ENCODE results near the gene TAAR9. TPM values are rescaled to one million over a fixed set of nuclear protein-coding genes. Genes with fewer than 3 reads are reported as not detected.

The TAAR9 gene
- polyA plus RNA-seq = not detected
- long read RNA-seq, donor 1 = 0 reads
- long read RNA-seq, donor 2 = 0 reads
- long read RNA-seq, donor 3 = 0 reads
- long read RNA-seq, donor 4 = 0 reads
- long read RNA-seq, donor 5 = 0 reads
- long read RNA-seq, donor 6 = 0 reads
- long read RNA-seq, donor 7 = 0 reads
- long read RNA-seq, donor 8 = 0 reads
- long read RNA-seq, donor 9 = 0 reads
- long read RNA-seq, donor 10 = 0 reads
- long read RNA-seq, donor 11 = 0 reads

DNA sequence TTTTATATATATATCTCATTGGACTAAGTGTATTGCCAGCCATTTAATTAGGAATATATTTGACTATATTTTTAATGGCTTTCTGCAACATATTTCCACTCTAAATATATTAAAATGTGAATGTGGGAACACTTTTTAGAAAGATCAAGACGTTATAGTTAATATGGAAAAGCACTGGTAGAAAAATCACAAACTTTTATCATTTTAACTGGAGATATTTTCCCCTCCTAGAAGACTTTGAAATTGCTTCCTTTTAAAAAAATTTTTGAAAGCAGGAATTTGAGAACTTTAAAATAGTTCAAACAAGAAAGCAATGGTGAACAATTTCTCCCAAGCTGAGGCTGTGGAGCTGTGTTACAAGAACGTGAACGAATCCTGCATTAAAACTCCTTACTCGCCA, at the start of gene TAAR9:
TAAR9 (plus strand) TSS at position 301 of the 400 bp plus-strand sequence; CDS start at position 314, 13 bp downstream.
- H3K9me3 ChIP-seq (ENCODE audit: control insufficient read depth, low read depth, low read length) = no peaks in the 10 kb centered on the region
- peaks cover 9% of the 10 kb centered on the region for H3K27me3 ChIP-seq (ENCODE audit: control insufficient read depth, insufficient read depth, low read length)
- H3K27ac ChIP-seq (ENCODE audit: low read length) = no peak within 1 kb of the TSS
- 93% methylated on average over 3 of the region's 4 CpGs for WGBS (ENCODE audit: insufficient coverage, low lambda C conversion rate)
- H3K36me3 ChIP-seq (ENCODE audit: control insufficient read depth, insufficient read depth, low read length) = no peaks in the 10 kb centered on the region
- H3K4me1 ChIP-seq (ENCODE audit: control insufficient read depth, insufficient read depth, low read length) = no peaks in the 10 kb centered on the region
- H3K4me3 ChIP-seq (ENCODE audit: low read length) = no peak within 1 kb of the TSS
- no peak for DNase-seq

- H3K27me3 ChIP-seq (ENCODE audit: control insufficient read depth, insufficient read depth, low read length) = no peaks in the 10 kb centered on the region
- no peaks in the 10 kb centered on the region for H3K4me1 ChIP-seq (ENCODE audit: control insufficient read depth, insufficient read depth, low read length)
These were observed 48.7 kb upstream of the TAAR9 start for GRCh38 chr6:132489376-132489775.

GRCh38 chr6:132490024-132490423, 48.1 kb upstream of the TAAR9 start:
- Histone ChIP-seq H3K27ac (ENCODE audit: low read length) (no peak overlapping the region), H3K9me3 (ENCODE audit: control insufficient read depth, low read depth, low read length) (peaks cover 4% of the 10 kb centered on the region), H3K36me3 (ENCODE audit: control insufficient read depth, insufficient read depth, low read length) (peaks cover 20% of the 10 kb centered on the region), H3K4me3 (ENCODE audit: low read length) (no peak overlapping the region), H3K27me3 (ENCODE audit: control insufficient read depth, insufficient read depth, low read length) (no peaks in the 10 kb centered on the region), H3K4me1 (ENCODE audit: control insufficient read depth, insufficient read depth, low read length) (no peaks in the 10 kb centered on the region)
- no peak for DNase-seq
- no CpG with 5 or more reads among the region's 6 CpGs for WGBS (ENCODE audit: insufficient coverage, low lambda C conversion rate)

More at GRCh38 chr6:132489376-132489775, 48.7 kb upstream of the TAAR9 start:
- Histone ChIP-seq H3K9me3 (ENCODE audit: control insufficient read depth, low read depth, low read length) (peaks cover 4% of the 10 kb centered on the region), H3K4me3 (ENCODE audit: low read length) (no peak overlapping the region), H3K27ac (ENCODE audit: low read length) (no peak overlapping the region), H3K36me3 (ENCODE audit: control insufficient read depth, insufficient read depth, low read length) (peaks cover 13% of the 10 kb centered on the region)
- WGBS (ENCODE audit: insufficient coverage, low lambda C conversion rate) = 100% methylated on average over 1 of the region's 4 CpGs
- DNase-seq = no peak

- no CpG with 5 or more reads among the region's 10 CpGs for WGBS (ENCODE audit: insufficient coverage, low lambda C conversion rate)
- no peak for DNase-seq
- no peaks in the 10 kb centered on the region for H3K27me3 ChIP-seq (ENCODE audit: control insufficient read depth, insufficient read depth, low read length)
- H3K4me1 ChIP-seq (ENCODE audit: control insufficient read depth, insufficient read depth, low read length) = no peaks in the 10 kb centered on the region
- H3K36me3 ChIP-seq (ENCODE audit: control insufficient read depth, insufficient read depth, low read length) = peaks cover 20% of the 10 kb centered on the region
- no peak overlapping the region for H3K27ac ChIP-seq (ENCODE audit: low read length)
- H3K4me3 ChIP-seq (ENCODE audit: low read length) = no peak overlapping the region
- H3K9me3 ChIP-seq (ENCODE audit: control insufficient read depth, low read depth, low read length) = peaks cover 4% of the 10 kb centered on the region
These were observed 47.4 kb upstream of the TAAR9 start for GRCh38 chr6:132490478-132491204.

GRCh38 chr6:132491303-132491702, 46.8 kb upstream of the TAAR9 start:
- peaks cover 20% of the 10 kb centered on the region for H3K36me3 ChIP-seq (ENCODE audit: control insufficient read depth, insufficient read depth, low read length)
- no peak overlapping the region for H3K27ac ChIP-seq (ENCODE audit: low read length)
- no peak overlapping the region for H3K4me3 ChIP-seq (ENCODE audit: low read length)
- 100% methylated on average over 1 of the region's 5 CpGs for WGBS (ENCODE audit: insufficient coverage, low lambda C conversion rate)
- no peaks in the 10 kb centered on the region for H3K4me1 ChIP-seq (ENCODE audit: control insufficient read depth, insufficient read depth, low read length)
- DNase-seq = no peak
- peaks cover 4% of the 10 kb centered on the region for H3K9me3 ChIP-seq (ENCODE audit: control insufficient read depth, low read depth, low read length)
- H3K27me3 ChIP-seq (ENCODE audit: control insufficient read depth, insufficient read depth, low read length) = no peaks in the 10 kb centered on the region

GRCh38 chr6:132491881-132492280, 46.2 kb upstream of the TAAR9 start:
- Histone ChIP-seq H3K36me3 (ENCODE audit: control insufficient read depth, insufficient read depth, low read length) (peaks cover 21% of the 10 kb centered on the region), H3K27ac (ENCODE audit: low read length) (no peak overlapping the region), H3K4me1 (ENCODE audit: control insufficient read depth, insufficient read depth, low read length) (no peaks in the 10 kb centered on the region), H3K27me3 (ENCODE audit: control insufficient read depth, insufficient read depth, low read length) (no peaks in the 10 kb centered on the region), H3K4me3 (ENCODE audit: low read length) (no peak overlapping the region), H3K9me3 (ENCODE audit: control insufficient read depth, low read depth, low read length) (no peaks in the 10 kb centered on the region)
- WGBS (ENCODE audit: insufficient coverage, low lambda C conversion rate) = no CpG with 5 or more reads among the region's 1 CpG
- no peak for DNase-seq

- WGBS (ENCODE audit: insufficient coverage, low lambda C conversion rate) = 100% methylated on average over 2 of the region's 2 CpGs
- H3K27me3 ChIP-seq (ENCODE audit: control insufficient read depth, insufficient read depth, low read length) = no peaks in the 10 kb centered on the region
- no peak overlapping the region for H3K27ac ChIP-seq (ENCODE audit: low read length)
- peaks cover 36% of the 10 kb centered on the region for H3K36me3 ChIP-seq (ENCODE audit: control insufficient read depth, insufficient read depth, low read length)
- no peak overlapping the region for H3K4me3 ChIP-seq (ENCODE audit: low read length)
- no peak for DNase-seq
- no peaks in the 10 kb centered on the region for H3K4me1 ChIP-seq (ENCODE audit: control insufficient read depth, insufficient read depth, low read length)
- no peaks in the 10 kb centered on the region for H3K9me3 ChIP-seq (ENCODE audit: control insufficient read depth, low read depth, low read length)
These were observed 43.1 kb upstream of the TAAR9 start for GRCh38 chr6:132494954-132495353.

DNA sequence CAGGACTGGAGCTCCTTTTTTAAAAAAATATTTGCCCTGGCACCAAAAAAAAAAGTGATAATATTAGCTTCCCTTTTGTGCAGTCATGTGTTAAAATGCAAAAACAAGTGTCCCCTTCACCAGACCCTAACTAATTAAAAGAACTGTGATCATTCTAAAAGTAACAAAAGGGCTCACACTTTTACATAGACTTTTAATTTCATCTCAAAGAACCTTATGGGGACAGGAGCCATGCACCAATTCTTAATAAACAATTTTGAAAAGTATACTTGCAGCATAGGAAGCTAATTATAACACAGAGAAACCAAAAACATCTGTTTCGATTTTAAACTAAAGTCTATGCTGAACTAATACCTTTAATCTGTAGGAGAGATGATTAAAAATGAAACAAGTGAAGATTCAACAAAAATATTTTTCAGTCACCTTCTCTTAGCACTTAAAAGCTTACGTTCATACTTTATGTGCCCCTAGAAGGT, 42.4 kb upstream of the TAAR9 start:
- no peaks in the 10 kb centered on the region for H3K4me1 ChIP-seq (ENCODE audit: control insufficient read depth, insufficient read depth, low read length)
- no peak for DNase-seq
- WGBS (ENCODE audit: insufficient coverage, low lambda C conversion rate) = 92% methylated on average over 2 of the region's 2 CpGs
- H3K27me3 ChIP-seq (ENCODE audit: control insufficient read depth, insufficient read depth, low read length) = no peaks in the 10 kb centered on the region
- peaks cover 40% of the 10 kb centered on the region for H3K36me3 ChIP-seq (ENCODE audit: control insufficient read depth, insufficient read depth, low read length)
- H3K9me3 ChIP-seq (ENCODE audit: control insufficient read depth, low read depth, low read length) = no peaks in the 10 kb centered on the region
- no peak overlapping the region for H3K27ac ChIP-seq (ENCODE audit: low read length)
- no peak overlapping the region for H3K4me3 ChIP-seq (ENCODE audit: low read length)

DNA sequence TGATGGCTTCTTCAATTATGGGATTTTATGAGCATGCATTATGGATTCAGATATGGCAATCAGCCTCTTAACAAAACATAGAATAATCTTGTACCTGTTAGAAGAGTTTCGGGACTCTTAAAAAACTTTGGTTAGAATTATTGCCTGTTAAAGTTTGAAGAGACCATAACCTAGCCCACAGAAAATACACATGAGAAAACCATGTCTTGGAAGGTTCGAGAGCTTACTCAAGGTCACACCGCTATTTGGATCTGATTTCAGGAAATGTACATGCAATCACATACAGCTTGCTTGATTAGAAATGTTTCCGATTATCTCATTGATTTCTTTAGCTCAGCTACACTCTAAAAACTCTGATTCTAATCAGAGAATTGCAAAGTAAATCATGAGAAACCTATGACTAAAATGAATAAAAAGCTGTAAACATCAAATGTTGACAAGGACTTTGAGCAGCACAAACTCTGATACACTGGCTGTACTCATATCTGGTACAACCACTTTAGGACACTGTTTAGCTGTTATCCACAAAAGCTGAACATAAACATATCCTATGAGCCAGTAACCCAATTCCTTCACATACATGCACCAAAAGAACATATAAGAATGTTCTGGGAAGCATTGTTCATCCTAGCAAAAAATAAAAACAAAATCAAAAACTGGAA, 41.4 kb upstream of the TAAR9 start:
- no peak overlapping the region for H3K4me3 ChIP-seq (ENCODE audit: low read length)
- no peak overlapping the region for H3K27ac ChIP-seq (ENCODE audit: low read length)
- H3K9me3 ChIP-seq (ENCODE audit: control insufficient read depth, low read depth, low read length) = no peaks in the 10 kb centered on the region
- H3K36me3 ChIP-seq (ENCODE audit: control insufficient read depth, insufficient read depth, low read length) = peaks cover 49% of the 10 kb centered on the region
- no CpG with 5 or more reads among the region's 4 CpGs for WGBS (ENCODE audit: insufficient coverage, low lambda C conversion rate)
- H3K27me3 ChIP-seq (ENCODE audit: control insufficient read depth, insufficient read depth, low read length) = no peaks in the 10 kb centered on the region
- H3K4me1 ChIP-seq (ENCODE audit: control insufficient read depth, insufficient read depth, low read length) = no peaks in the 10 kb centered on the region
- no peak for DNase-seq

DNA sequence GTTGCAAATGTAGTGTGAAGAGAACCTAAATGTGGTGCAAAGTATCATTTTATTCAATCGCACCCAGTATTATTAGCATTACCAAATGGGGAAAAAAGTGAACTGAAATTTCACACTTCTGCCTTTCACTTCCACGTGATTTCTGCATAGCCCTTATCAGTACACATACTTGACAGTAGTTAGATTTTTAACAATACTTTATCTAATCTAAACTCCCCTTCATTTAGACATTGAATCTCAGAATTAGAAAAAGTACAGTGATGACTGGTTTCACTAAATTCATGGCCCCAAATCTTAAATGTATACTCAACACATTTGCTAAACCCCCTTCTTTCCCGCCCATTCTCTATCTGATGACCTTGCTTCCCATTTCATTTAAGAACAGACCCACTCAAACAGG, 39.4 kb upstream of the TAAR9 start:
- peaks cover 54% of the 10 kb centered on the region for H3K36me3 ChIP-seq (ENCODE audit: control insufficient read depth, insufficient read depth, low read length)
- no peaks in the 10 kb centered on the region for H3K9me3 ChIP-seq (ENCODE audit: control insufficient read depth, low read depth, low read length)
- DNase-seq = no peak
- H3K4me3 ChIP-seq (ENCODE audit: low read length) = no peak overlapping the region
- H3K4me1 ChIP-seq (ENCODE audit: control insufficient read depth, insufficient read depth, low read length) = no peaks in the 10 kb centered on the region
- H3K27ac ChIP-seq (ENCODE audit: low read length) = no peak overlapping the region
- no peaks in the 10 kb centered on the region for H3K27me3 ChIP-seq (ENCODE audit: control insufficient read depth, insufficient read depth, low read length)
- WGBS (ENCODE audit: insufficient coverage, low lambda C conversion rate) = 86% methylated on average over 2 of the region's 3 CpGs

All from large intestine (tissue), 12 donors.